ENCODE results near the gene IQCB1.

The IQCB1 gene

GRCh38 chr3:121834671-121835464 lies at the start of gene IQCB1, which contains the start of gene EAF2:
IQCB1 (minus strand) TSS chr3:121835060; CDS start chr3:121828960, 6,100 bp downstream.
EAF2 (plus strand) TSS chr3:121835209; CDS start chr3:121835286, 77 bp downstream.
- no peak for TF ChIP-seq CTCF (conservative IDR thresholded peaks at IDR 0.05; ENCODE audit: control insufficient read depth, insufficient read depth, low read depth, low read length)
- peak; percentile 95 for DNase-seq (ENCODE audit: low read depth)

GRCh38 chr3:121883507-121883906 lies 48.6 kb upstream of the IQCB1 start:
- DNase-seq (ENCODE audit: low read depth) = peak; percentile 54
- TF ChIP-seq CTCF (conservative IDR thresholded peaks at IDR 0.05; ENCODE audit: control insufficient read depth, insufficient read depth, low read depth, low read length) = peak; percentile 46
- H3K4me3 ChIP-seq (ENCODE audit: control insufficient read depth, low read depth, low read length) = no peak overlapping the region

More at GRCh38 chr3:121834671-121835464, at the start of gene IQCB1, which contains the start of gene EAF2:
- peak within 1 kb of the TSS; percentile 85 for H3K4me3 ChIP-seq (ENCODE audit: control insufficient read depth, low read depth, low read length)

GRCh38 chr3:121878411-121878810 lies 43.6 kb upstream of the IQCB1 start:
- TF ChIP-seq CTCF (conservative IDR thresholded peaks at IDR 0.05; ENCODE audit: control insufficient read depth, insufficient read depth, low read depth, low read length) = no peak
- no peak for DNase-seq (ENCODE audit: low read depth)
- no peak overlapping the region for H3K4me3 ChIP-seq (ENCODE audit: control insufficient read depth, low read depth, low read length)

- no peak overlapping the region for H3K4me3 ChIP-seq (ENCODE audit: control insufficient read depth, low read depth, low read length)
- TF ChIP-seq CTCF (conservative IDR thresholded peaks at IDR 0.05; ENCODE audit: control insufficient read depth, insufficient read depth, low read depth, low read length) = no peak
- DNase-seq (ENCODE audit: low read depth) = no peak
These were observed 36.6 kb upstream of the IQCB1 start for GRCh38 chr3:121871430-121871829.

- TF ChIP-seq CTCF (conservative IDR thresholded peaks at IDR 0.05; ENCODE audit: control insufficient read depth, insufficient read depth, low read depth, low read length) = no peak
- no peak overlapping the region for H3K4me3 ChIP-seq (ENCODE audit: control insufficient read depth, low read depth, low read length)
- DNase-seq (ENCODE audit: low read depth) = peak; percentile 5
These were observed 35.9 kb upstream of the IQCB1 start for GRCh38 chr3:121870717-121871116.

- TF ChIP-seq CTCF (conservative IDR thresholded peaks at IDR 0.05; ENCODE audit: control insufficient read depth, insufficient read depth, low read depth, low read length) = no peak
- no peak overlapping the region for H3K4me3 ChIP-seq (ENCODE audit: control insufficient read depth, low read depth, low read length)
- no peak for DNase-seq (ENCODE audit: low read depth)
These were observed 34.9 kb upstream of the IQCB1 start for GRCh38 chr3:121869736-121870135.
